ENCODE data around the gene SLC20A1.
"Not testable (repeated sequence)": the region's sequence is repeated elsewhere in the genome, so short reads cannot be mapped to it uniquely, and the experiment has no call there.

- not testable (repeated sequence) for TF ChIP-seq CTCF, POLR2A (IDR thresholded peaks at IDR 0.05)
Observed at GRCh38 chr2:112706947-112707346, 61.2 kb downstream of the SLC20A1 start.

Data from thyroid gland (tissue), 4 donors.